ENCODE data around the gene SLC13A5.
"Not testable (repeated sequence)": the region's sequence is repeated elsewhere in the genome, so short reads cannot be mapped to it uniquely, and the experiment has no call there.

SLC13A5 gene

DNA sequence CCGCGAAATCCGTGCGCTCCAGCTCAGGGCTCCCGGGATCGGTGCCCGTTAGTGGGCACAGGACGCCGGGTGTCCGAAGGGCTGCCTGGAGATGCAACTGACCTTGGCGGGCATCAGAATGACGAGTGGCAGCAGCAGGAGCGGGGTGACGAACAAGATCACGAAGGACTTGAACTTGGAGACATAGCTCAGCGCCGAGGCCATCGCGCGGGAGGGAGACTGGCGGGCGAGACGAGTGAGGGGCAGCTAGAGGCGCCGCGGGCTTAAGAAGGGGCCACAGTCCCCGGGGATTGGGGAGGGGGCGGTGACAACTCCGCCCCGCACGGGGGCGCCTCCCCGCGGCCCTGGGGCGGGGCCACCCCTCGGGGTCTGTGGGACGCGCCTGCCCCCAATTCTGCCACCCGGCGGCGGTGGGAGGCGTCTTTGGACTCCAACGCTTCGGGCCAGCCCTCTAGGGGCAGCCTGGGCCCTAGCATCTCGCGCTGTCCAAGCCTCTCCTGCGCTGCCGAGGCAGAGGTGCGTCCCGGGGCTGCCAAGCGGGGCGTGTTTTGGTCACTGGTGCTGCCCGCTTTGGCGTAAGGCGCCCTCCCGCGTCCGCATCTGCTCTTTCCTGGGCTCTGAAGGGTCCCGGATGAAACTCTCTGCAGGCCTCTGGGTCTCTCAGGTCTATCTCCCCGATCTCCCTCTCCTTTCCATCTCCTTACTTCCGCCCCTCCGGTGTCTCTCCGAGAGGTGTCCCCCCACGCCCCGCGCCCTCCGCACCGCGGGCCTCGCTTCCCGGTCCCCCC lies at the start of gene SLC13A5:
TSS of gene SLC13A5 (minus strand) at position 240 of the 788 bp plus-strand sequence. CDS start at position 204, 36 bp downstream.
- peak; percentile 41 for DNase-seq (ENCODE audit: low spot score)

DNA sequence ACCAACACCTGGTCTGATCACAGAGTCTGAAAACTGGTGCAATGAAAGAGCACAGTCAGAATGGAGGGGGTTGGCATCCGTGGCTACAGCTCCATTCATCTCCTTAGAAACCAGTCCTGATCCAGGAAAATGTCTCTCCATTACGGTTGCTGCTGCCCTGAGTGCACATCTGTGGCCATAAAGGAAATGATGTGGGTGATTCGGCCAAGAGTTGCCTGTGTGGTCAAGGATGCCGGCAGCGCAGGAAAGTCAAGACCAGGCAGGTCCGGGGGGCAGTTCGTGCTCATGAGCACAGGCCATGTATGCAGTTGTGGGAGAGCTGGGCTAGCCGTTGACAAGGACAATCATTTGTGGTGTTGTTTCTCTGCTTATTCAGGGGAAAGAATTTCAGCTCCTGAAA lies 48.6 kb upstream of the SLC13A5 start:
- no peak for DNase-seq (ENCODE audit: low spot score)

DNA sequence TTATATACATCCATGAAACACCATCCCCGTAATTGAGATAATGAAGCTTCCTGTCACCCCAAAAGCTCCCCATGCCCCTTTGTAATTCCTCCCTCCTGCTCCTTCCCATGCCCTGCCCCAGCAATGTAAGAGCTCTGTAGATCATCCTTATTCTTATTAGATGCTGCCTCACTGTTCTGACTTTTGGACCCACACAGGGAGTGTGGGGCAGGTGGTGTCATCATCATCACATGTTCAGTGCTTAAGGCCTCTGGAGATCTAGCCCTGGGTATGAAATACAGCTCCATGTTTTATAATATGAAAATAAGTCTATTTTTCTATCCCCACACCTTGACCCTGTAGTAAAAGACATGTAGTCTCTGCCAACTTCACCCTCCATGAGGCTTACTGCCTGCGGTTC lies 44.6 kb upstream of the SLC13A5 start:
- no peak for DNase-seq (ENCODE audit: low spot score)

DNA sequence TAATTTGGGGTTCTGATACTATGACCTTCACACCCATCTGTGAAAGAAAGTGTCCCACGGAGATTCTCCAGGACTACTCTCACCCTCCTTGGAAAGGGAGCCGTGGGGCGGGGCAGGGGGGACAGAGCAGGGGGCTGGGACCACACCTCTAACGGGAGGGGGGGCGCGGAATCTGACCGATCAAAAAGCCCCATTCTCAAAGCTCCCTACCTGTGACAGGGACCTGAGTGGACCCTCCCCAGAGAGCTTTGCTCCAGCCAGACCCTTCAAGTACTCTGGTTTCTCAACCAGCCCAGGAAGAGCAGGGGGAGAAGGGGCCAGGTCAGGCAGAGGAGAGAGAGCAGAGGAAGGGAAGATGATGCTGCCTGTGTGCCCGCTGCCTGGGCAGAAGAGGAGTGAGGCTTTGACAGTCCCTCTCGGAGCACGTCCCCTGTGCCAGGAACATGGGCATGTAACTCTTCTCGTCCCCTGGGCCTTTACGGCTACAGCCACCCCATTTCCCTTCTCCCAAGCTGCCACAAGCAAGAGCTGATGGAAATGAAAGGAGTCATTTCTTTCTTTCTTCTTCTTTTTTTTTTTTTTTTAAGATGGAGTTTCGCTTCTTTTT lies 43.4 kb upstream of the SLC13A5 start:
- no peak for DNase-seq (ENCODE audit: low spot score)

DNA sequence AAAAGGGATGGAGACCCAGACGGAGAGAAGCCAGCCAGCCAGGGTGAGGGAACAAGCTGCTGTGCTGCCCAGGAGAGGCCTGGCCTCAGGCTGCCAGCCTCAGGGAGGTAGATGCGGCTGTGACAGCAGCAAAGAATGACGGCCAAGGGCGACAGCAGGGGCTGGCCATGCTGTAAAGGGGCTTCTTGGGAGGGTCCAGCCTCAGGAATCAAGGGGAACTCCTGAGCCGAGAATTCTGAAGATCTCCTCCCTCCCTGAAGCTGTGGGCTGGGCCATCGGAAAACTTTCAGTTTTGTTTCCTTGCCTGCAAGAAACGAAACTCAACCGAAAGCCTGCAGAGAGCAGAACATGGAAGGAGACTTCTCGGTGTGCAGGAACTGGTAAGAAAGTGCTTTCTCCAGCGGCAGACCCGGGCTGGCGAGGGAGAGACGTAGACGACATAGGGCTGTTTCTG lies 42.6 kb upstream of the SLC13A5 start, which contains the start of gene XAF1:
TSS of gene XAF1 (plus strand) at position 316 of the 454 bp plus-strand sequence. CDS start at position 349, 33 bp downstream.
- no peak for DNase-seq (ENCODE audit: low spot score)

DNA sequence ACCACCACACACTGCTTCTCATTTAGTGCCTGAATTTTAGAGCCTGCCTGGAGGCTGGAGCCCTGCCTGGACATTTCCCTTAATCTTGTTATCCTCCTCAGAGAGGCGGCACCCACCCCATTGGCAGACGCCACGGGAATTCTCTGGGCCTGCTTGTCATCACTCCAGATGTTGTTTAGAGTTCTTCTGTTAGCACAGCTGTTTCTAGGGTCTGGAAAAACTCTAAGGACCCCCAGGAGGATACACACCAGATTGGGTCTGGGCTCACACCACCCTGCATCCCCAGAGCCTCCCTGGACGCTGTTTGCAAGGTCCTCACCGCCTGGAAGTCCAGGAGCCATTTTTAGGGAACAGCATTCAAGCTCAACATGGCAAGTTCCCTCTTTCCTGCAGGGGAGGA lies 42.1 kb upstream of the SLC13A5 start:
- no peak for DNase-seq (ENCODE audit: low spot score)

DNA sequence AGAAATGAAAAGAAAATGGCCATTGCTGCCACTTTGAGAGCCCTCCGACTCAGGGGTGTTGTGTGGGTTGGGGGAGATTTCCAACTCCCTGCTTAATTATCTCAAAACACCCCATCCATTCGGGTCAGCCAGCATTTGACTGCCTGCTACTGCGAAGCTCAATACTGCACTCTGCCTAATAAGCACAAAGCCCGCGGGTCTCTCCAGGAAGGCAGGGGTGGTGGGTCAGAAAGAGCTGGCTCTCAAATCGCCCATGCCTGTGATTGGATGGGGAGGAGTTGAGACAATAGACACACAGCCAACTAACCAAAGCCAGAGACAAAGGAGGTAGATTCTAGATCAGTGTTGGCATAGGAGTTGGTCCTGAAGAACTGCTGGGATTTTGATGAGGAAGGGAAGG lies 40.4 kb upstream of the SLC13A5 start:
- DNase-seq (ENCODE audit: low spot score) = no peak

DNA sequence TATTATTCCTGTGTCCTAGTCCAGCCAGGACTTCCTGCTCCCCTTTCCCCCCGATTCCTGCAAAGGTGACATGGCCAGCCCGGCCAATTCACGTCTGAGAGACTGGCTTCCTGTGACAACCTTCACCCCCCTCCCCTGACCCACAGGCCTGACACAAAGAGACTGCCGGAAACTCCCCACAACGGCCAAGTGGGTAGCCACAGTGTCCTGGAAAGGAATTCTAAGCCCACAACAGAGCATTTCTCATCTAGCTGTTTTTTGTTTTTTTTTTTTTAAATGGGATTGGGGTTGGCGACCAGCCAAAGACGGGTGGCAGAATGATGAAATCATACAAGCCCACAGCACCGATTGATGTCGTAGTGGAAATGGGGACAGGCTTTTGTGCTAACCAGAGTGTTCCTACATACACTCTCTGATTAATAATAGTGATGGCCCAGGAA lies 39.9 kb upstream of the SLC13A5 start:
- DNase-seq (ENCODE audit: low spot score) = no peak

DNA sequence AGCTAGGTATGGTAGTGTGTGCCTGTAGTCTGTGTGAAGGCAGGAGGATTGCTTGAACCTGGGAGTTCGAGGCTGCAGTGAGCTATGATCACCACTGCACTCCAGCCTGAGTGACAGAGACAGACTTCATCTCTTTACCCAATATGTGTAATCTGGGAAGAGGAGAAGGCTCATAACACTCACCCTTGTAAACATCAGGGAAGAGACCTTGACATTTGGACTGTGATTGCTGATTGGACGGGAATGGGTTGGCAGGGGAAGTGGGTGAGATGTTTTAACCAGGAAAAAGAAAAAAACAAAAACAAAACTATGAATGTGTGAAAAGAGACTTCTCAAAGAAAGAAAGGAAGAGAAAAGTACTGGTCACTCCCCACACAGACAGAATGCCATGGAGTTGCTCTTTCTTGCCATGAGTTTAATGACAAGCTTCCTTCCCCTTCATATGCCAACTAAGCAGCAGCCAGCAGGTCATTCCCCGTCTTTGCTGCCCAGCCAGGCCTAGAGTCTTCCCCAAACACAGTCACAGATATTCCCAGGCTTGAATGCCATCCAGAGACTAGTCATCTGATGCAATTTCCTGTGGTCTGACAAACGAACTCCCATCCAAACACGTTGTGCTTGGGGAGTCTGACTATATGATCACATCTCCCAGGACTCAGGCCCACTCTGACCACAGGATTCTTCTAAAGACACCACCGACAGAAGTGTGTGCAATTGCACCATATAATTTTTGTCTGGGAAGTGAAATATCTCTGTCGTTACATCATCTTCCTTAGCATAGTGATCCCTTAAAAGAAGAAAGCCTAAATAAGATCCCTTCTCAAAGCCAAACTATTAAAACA lies 39.1 kb upstream of the SLC13A5 start:
- DNase-seq (ENCODE audit: low spot score) = no peak

DNA sequence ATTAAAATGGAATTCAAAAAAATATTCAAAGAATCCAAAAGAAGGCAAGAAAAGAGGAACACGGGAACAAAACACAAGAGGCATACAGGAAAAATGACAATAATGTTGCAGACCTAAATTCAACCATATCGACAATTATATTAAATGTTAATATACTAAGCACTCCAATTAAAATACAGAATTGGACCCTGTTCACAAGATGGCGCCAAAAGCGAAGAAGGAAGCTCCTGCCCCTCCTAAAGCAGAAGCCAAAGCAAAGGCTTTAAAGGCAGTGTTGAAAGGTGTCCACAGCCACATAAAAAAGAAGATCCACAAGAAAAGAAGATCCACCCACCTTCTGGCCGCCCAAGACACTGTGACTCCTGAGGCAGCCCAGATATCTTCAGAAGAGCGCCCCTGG lies 36.4 kb upstream of the SLC13A5 start:
- DNase-seq (ENCODE audit: low spot score) = no peak

DNA sequence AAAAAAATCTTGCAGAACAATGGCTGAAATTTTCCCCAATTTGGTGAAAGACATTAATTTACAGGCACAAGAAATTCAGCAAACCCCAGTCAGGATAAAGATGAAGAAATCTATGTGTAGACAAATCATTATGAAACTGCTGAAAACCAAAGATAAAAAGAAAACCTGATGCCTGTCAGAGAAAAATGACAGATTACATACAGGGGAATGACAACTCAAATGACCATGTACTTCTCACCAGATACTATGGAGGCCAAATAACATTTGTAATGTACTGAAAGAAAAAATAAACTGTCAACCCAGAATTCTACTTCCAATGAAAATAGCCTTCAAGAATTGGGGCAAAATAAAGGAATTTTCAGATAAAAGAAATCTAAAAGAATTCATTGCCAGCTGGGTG lies 35.4 kb upstream of the SLC13A5 start:
- no peak for DNase-seq (ENCODE audit: low spot score)

DNA sequence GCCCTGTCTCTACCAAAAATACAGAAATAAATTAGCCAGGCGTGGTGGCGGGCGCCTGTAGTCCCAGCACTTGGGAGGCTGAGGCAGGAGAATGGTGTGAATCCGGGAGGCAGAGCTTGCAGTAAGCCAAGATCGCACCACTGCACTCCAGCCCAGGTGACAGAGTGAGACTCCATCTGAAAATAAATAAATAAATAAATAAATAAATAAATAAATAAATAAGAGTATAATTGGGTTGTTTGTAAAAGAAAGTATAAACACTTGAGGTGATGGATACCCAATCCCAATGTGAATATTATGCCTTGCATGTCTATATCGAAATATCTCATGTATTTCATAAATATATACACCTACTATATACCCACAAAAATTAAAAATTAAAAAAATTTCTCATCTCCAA lies 33.5 kb upstream of the SLC13A5 start:
- DNase-seq (ENCODE audit: low spot score) = not testable (repeated sequence)

DNA sequence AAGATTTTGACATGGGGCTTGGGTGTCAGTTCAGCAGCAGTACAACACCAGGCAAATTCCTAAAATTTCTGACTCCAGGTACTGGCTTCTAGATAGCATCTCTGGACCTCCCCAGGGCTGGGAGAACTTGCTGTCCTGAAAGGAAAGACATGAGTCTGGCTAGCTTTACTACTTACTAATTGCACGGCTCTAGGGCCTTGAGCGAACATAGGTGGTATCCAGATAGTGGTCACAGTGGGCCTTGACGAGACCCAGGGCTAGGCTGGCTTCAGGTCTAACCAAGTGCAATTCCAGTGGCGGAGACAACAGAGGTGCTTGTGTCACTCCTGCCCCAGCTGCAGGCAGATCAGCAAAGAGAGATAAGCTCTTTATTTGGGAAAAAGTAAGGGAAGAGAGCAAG lies 16.4 kb upstream of the SLC13A5 start:
- DNase-seq (ENCODE audit: low spot score) = no peak

DNA sequence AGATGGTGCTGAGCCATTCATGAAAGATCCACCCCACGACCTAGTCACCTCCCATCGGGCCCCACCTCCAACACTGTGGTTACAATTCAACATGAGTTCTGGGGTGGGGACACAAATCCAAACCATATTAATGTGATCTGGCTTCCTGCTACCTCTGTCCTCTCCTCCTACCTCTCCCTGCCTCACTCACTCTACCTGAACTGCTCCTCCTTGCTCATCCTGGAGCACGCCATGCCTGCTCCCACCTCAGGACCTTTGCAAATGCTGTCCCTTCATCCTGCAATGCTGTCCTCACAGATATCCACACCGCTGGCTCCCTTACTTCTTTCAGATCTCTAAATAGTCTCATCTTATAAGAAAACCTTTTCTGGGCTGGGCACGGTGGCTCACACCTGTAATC lies 10.8 kb upstream of the SLC13A5 start:
- no peak for DNase-seq (ENCODE audit: low spot score)

DNA sequence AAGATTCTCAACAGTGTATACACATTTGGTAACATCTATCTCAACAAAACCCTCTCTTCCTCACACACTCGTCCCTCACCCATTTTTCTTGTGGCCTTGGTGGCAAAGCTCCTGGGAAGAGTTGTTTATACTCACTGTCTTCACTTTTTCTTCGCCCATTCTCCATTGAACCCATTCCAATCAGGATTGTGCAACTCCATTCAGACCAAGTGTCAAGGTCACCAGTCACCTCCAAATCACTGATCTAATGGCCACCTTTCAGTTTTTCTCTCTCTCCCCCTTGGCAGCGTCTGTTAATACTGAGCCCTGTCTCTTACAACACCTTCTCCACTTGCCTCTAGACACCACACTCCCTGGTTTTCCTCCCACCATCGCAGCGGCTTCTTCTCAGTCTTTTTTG lies 8.6 kb upstream of the SLC13A5 start:
- DNase-seq (ENCODE audit: low spot score) = no peak

DNA sequence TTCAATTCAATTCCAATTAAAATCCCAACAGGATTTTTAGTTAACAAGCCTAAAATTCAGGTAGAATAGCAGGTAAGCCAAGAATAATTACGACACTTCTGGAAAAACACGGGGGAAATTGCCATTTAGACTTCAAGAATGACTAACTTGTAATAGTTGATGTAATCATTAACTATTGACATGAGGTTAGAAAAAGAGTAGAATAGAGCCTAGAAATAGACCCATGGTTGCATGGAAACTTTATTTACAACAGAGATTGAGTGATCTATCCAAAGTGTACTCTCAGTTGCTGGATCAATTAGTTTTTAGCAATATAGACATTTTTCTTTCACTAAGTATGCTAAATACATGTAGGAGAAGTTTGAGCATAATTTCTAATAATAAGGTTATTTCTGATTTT lies 3.6 kb upstream of the SLC13A5 start:
- no peak for DNase-seq (ENCODE audit: low spot score)

DNA sequence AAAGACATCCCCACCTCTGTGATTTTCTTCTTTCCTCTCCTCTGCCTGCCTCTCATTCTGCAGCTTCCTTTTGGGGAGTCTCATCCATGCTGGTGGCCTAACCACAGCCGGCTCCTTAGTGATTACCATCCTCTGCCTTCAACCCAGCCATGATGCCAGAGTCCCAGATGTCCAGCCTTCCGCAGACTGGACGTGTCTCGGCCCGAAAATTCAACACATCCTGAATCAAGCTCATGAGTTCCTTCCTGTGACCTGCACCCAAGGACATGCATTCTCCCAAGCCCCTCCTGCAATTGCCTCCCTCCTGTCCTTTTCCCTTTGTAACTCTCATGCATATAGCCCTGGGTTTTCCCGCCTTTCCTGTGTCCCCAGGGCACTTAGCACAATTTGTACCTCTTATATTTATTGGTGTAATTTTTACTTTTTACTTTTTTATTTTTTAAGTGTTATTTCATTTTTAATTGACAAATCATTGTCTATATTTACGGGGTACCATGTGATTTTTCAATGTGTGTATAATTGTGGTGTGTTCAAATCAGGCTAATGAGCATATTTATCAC lies 1.2 kb upstream of the SLC13A5 start:
- no peak for DNase-seq (ENCODE audit: low spot score)

DNA sequence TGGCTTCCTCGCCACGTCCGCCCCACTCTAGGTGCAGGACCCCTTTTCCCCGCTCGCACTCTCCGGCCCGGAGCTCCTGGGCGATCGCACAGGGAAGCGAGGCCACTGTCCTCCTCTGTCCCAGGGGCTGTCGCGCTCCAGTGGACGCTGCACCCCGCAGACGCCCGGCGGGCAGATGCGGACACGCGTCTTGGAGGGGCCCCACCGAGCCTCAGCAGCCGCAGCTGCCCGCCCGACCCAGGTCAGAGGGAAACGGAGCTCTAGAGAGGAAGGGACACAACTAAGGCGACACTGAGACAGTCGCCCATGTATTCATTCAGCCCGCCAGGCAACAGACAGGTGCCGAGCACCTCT lies 726 bp upstream of the SLC13A5 start:
- no peak for DNase-seq (ENCODE audit: low spot score)

DNA sequence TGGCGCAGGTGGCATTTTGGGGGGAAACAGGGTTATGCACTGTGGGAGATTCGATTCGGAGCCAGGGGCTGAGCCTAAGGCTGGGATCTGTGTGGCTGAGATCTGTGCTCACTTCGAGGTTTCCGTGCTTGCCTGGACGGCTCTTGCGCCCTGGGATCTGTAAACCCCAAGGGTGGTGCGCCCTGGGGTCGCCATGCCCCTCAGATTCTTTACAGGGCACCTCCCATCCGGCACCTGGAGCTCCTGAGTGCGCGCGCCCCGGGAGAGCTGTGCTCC lies 377 bp downstream of the SLC13A5 start:
- no peak for DNase-seq (ENCODE audit: low spot score)

DNA sequence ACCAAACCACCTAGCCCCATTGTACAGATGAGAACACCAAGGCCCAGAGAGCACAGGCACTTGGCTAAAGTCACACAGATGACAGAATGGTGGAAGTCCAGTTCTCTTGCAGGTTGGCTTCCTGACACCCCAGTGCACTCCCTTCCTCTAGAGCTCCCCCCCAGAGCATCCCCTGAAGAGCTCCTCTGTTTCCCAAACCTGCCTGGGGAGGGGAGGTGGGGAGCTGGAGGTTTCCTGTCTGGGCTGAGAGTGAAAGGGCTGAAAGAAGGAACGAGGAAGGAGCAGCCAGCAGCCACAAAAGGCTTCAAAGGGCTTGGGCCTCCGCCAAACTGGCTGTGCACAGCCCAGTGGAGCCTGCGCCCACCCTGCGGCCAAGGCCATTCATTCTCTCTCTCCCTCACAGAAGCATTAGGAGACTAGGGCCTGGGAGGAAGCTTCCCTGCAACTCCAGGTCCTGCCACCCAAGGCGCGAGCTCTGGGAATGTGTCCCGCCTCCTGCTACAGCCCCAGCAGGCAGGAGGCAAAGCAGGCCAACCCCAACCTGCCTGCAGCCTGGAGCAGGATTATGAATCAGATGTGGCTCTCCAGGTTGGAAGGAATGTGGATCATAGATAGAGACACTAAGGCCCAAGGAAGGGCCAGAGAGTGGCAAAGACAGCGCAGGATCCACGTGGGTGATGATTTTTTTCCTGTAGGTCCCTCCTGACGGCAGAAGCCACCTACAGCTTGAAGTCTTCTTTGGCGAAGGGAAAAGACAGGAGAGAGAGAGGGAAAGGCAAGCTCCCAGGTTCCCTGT lies 913 bp downstream of the SLC13A5 start:
- no peak for DNase-seq (ENCODE audit: low spot score)

DNA sequence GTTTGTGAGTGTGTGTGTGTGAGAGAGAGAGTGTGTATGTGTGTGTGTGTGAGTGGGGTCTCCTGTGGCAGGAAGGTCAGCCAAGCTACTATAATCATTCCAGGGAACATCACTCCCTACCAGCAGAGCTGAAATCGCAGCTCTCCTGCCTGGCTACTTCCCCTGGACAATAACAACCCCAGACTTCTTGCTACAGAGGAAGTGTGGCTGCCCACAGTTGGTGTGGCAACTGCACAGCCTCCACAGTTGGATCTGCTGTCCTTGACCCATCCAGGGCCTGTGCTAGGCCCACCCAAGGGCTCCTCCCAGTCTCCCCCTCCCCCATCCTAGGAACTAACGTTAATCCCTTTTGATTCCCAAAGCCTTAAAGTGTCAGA lies 1.5 kb downstream of the SLC13A5 start:
- DNase-seq (ENCODE audit: low spot score) = no peak

DNA sequence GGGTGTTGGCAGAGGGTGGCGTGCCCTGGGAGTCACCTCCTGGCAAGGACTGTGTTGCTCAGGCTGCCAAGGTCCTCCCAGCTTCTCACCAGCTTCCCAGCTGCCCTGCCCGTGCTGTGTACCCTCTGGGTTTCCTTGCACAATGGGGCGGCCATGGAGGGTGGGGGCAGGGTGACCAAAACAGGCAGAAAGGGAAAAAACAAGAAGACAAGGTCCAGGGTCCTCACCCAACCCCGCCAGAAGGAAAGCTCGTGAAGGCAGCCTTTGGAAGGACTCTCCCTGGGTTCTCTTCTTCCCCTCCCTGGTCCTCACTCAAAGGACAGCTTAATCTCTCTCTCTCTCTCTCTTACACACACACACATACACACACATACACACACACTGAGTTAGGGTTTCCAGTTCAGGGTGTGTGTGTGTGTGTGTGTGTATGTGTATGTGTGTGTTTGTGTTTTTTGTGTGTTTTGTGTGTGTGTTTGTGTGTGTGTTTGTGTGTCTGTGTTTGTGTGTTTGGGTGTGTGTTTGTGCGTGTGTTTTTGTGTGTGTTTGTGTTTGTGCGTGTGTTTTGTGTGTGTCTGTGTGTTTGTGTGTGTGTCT lies 2.0 kb downstream of the SLC13A5 start:
- no peak for DNase-seq (ENCODE audit: low spot score)
